Measurements from ENCODE around the gene BET1L. TPM values are rescaled to one million over a fixed set of nuclear protein-coding genes. Genes with fewer than 3 reads are reported as not detected.
A peak's percentile ranks its signal among the peaks of the same experiment; 100 is the strongest.
"Not testable (repeated sequence)": the region's sequence is repeated elsewhere in the genome, so short reads cannot be mapped to it uniquely, and the experiment has no call there.

BET1L gene
- total and polyA plus RNA-seq, 8 donors, result 36.1 to 53.6 (median 43.4) TPM

- Histone ChIP-seq H3K27me3 (no peaks in the 10 kb centered on the region), H3K4me1 (no peaks in the 10 kb centered on the region), H3K9me3 (no peaks in the 10 kb centered on the region), H3K27ac (no peak overlapping the region), H3K4me3 (no peak overlapping the region), H3K36me3 (peaks cover 0 to 96% of the 10 kb centered on the region in 2 donors)
- TF ChIP-seq CTCF (IDR thresholded peaks at IDR 0.05), result no peak
- ATAC-seq (no peak), DNase-seq (no peak)
- intact Hi-C loops (cut with DNase I), result no loop called here
Observed at GRCh38 chr11:249062-249461, 41.9 kb upstream of the BET1L start.

- DNase-seq (no peak), ATAC-seq (no peak)
- Histone ChIP-seq H3K27me3 (no peaks in the 10 kb centered on the region), H3K4me3 (no peak overlapping the region), H3K27ac (no peak overlapping the region), H3K36me3 (peaks cover 0 to 95% of the 10 kb centered on the region in 2 donors), H3K9me3 (no peaks in the 10 kb centered on the region), H3K4me1 (peaks cover 0 to 3% of the 10 kb centered on the region in 2 donors)
- intact Hi-C loops (cut with DNase I), result no loop called here
- TF ChIP-seq CTCF (IDR thresholded peaks at IDR 0.05), result no peak
Observed at GRCh38 chr11:244376-244775, 37.2 kb upstream of the BET1L start.

DNA sequence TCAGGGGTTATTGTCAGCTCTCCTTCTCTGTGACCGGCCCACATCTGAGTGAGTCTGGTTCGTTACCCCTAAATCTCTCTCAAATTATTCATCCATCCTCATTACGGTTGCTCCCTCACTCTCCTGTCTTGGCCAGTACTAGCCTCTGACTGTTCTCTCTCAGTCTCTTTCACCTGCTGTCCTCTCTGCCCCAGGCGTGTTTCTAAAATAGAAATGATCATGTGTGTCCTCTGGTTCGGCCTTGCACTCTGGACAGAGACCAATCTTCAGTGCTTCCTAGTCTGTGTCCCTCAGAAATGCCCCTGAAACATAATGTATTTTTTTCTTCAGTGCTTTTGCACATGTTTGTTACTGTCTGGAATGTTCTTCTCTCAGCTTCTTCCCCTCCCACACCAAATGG, 34.4 kb upstream of the BET1L start:
- H3K27ac ChIP-seq, result no peak overlapping the region
- no peak for TF ChIP-seq CTCF (IDR thresholded peaks at IDR 0.05)
- no peak for ATAC-seq
- no peak for DNase-seq
- H3K4me1 ChIP-seq, result peaks cover 9 to 23% of the 10 kb centered on the region in 2 donors
- peaks cover 0 to 76% of the 10 kb centered on the region in 2 donors for H3K36me3 ChIP-seq
- intact Hi-C loops (cut with DNase I), result no loop called here
- H3K9me3 ChIP-seq, result no peaks in the 10 kb centered on the region
- no peak overlapping the region for H3K4me3 ChIP-seq
- no peaks in the 10 kb centered on the region for H3K27me3 ChIP-seq

DNA sequence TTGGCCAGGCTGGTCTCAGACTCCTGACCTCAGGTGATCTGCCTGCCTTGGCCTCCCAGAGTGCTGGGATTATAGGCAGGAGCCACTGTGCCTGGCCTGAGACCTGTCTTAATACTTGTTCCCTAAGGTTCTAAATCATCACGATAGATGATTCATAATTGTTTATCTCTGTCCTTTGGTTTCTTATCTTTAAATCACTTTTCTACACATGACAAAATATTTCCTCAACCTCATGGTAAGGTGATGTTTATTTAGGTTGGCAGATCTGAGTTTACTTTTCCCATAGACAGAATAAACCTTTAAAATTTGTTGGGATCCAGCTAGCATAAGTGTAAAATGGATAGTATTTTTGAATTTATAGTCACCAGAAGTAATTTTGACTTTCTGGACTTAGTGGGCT, 33.1 kb upstream of the BET1L start:
- no peak for DNase-seq
- TF ChIP-seq CTCF (IDR thresholded peaks at IDR 0.05), result no peak
- Histone ChIP-seq H3K36me3 (peaks cover 0 to 65% of the 10 kb centered on the region in 2 donors), H3K27me3 (no peaks in the 10 kb centered on the region), H3K9me3 (no peaks in the 10 kb centered on the region), H3K4me3 (no peak overlapping the region), H3K4me1 (peaks cover 11 to 28% of the 10 kb centered on the region in 2 donors), H3K27ac (no peak overlapping the region)
- intact Hi-C loops (cut with DNase I), result no loop called here
- no peak for ATAC-seq

GRCh38 chr11:238346-238745, 31.1 kb upstream of the BET1L start:
- H3K27me3 ChIP-seq; H3K27ac ChIP-seq; DNase-seq; intact Hi-C loops (cut with DNase I); H3K9me3 ChIP-seq; ATAC-seq: not testable (repeated sequence)
- Histone ChIP-seq H3K36me3 (peaks cover 0 to 45% of the 10 kb centered on the region in 2 donors), H3K4me1 (peaks cover 12 to 33% of the 10 kb centered on the region in 2 donors), H3K4me3 (peak overlapping the region in 1 of 2 donors; percentile 99)
